NCI-H1436 (cell line): Measurements from ENCODE around the gene TUBA4B.
"Not testable (repeated sequence)": the region's sequence is repeated elsewhere in the genome, so short reads cannot be mapped to it uniquely, and the experiment has no call there.

Source experiments
- DNase-seq: peaks from one replicate; lab custom pipeline; 2025; lab: John Stamatoyannopoulos, UW

Gene TUBA4B

DNA sequence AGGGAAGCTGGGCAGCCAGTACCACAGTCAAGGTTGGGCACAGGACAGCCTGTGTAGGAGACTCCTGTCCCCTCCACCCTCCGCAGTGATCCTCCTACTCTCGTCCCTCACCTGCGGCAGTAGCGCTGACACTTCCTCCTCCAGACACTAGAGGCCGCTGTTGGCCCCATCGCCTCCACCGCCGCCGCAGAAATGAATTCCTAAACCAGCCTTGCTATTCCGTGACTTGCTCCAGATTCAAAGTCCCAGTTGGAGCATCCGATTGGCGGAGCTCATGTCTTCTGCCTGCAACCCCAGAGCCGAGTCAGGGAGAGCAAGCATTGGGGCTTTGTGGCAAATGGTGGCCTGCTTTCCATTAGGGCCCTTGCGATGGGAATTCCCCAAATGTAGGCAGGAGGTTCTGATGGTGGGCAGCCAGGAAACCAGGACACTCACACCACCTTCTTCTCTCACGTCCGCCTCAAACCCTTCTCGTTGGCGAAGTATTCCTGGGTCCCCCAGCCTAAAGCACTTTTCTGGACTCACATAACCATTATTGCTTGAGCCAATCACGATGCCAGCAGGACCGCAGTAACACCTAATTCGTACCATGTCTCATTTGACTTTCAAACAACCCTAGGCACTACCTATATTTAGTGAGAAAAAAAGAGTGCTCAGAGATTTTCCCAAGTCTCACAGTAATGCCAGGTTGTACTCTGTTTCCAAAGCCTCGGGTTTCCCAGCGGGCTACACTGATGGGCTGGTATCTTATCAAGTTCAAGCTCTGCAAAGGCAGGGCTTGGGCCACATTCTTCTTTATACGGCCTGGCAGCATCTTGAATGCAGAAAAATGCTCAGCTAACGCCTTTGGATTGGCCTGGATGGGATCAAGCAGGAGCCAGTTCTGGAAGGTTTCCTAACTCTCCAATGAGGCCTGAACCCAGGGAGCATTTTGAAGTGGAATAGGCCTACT is 24.9 kb downstream of the TUBA4B start:
- DNase-seq = peak; percentile 60

- no peak for DNase-seq
Measured at GRCh38 chr2:219278655-219279150, 25.7 kb downstream of the TUBA4B start.

DNA sequence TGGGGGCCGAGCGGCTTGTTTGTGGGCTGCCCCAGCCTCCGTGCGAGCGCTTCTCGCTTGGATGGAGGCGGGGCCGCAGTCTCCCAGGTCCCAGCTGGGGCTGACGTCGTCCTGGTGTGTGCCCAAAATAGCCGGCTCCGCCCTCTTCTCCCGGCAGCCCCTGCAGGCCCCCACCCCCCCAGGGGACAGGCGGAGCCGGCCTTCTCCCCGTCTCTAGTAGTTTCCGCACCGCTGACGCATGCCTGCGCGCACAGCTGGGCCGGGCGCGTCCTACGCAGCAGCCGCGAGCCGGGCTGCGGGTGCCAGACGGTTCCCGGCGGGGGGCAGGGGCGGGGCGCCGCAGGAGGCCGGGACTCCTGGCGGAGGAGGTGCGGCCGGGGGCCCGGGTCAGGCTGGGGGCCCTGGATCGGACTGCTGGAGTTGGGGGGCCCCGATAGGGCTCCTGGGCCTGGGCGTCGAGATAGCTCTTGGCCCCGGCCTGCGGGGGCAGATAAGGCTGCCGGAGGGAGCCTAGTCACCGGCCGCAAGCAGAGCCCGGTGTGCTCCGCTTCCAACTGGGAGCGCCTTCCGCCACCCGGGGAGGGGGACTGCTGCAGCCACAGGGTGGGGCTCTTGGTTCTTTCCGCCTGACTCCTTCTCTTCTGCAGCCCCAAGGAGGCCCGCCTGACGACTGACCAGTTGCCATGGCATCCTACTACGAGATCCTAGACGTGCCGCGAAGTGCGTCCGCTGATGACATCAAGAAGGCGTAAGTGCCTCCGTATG is 26.3 kb downstream of the TUBA4B start, which contains the start of gene DNAJB2:
Gene DNAJB2 (plus strand): TSS at position 216 of the 765 bp plus-strand sequence. CDS start 468 bp downstream, at position 684.
- peak; percentile 97 for DNase-seq

- DNase-seq = no peak
Measured at GRCh38 chr2:219279916-219280516, 27.0 kb downstream of the TUBA4B start.

DNA sequence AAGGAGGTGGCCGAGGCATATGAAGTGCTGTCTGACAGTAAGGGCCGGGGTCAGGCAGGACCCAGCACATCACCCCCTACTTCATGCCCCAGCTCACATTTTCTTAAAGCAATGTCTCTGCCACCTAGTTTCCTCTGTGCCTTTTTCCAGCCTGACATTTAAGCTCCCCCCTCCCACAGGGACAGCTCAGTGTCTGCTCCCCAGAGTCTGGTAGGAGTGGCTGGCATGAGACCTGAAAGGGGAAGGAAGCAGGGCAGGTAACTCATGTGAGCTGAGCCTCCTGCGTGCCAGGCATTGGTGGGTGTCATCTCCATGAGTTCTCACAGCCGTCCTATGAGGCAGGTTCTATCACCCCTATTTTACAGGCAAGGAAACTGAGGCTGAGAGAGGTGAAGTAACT is 27.6 kb downstream of the TUBA4B start:
- no peak for DNase-seq

GRCh38 chr2:219281588-219281987 is 28.5 kb downstream of the TUBA4B start:
- no peak for DNase-seq

DNA sequence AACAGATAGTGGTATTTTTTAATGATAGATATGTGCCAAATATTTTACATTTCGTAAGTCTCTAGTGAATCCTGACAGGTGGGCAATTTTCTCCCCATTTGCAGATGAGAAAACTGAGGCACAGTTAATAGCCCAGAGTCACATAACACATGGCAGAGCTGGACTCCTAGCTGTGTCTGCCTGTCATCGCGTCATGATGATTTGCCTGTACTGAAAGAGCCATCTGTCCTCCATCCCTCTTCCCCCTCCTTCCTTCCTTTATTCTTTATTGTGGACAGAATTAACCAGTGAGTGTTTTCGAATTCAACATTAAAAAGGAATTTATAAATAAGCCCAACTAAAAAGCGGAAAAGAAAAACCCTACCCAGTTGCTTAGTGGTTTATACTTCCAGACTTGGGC is 29.3 kb downstream of the TUBA4B start:
- no peak for DNase-seq

DNA sequence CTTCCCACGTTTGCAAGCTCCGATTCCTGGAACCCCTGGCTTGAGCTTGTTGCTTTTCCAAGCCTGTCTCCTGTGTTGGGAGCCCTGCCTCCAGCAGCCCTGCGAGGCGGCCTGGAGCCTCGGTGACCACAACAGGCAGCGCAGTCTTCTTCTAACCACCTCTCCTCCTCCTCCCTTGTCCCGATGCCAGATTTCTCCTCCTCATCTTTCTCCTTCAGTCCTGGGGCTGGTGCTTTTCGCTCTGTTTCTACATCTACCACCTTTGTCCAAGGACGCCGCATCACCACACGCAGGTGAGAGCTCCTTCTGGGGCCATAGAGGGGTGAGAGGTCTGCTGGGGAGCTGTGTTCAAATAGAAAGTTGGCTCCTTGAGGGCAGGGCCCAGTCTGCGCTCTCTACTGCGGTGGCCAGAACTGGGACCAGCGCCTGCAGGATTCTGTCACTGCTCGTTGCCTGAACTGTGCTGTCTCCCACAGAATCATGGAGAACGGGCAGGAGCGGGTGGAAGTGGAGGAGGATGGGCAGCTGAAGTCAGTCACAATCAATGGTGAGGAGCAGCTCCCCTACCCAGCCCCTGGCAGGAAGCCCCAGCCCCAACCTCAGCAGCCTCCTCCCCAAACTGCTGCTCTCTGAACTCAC is 30.0 kb downstream of the TUBA4B start:
- DNase-seq = no peak

- no peak for DNase-seq
Measured at GRCh38 chr2:219284501-219285372, 31.7 kb downstream of the TUBA4B start.

GRCh38 chr2:219285373-219285735 is 32.3 kb downstream of the TUBA4B start:
- DNase-seq = no peak

DNA sequence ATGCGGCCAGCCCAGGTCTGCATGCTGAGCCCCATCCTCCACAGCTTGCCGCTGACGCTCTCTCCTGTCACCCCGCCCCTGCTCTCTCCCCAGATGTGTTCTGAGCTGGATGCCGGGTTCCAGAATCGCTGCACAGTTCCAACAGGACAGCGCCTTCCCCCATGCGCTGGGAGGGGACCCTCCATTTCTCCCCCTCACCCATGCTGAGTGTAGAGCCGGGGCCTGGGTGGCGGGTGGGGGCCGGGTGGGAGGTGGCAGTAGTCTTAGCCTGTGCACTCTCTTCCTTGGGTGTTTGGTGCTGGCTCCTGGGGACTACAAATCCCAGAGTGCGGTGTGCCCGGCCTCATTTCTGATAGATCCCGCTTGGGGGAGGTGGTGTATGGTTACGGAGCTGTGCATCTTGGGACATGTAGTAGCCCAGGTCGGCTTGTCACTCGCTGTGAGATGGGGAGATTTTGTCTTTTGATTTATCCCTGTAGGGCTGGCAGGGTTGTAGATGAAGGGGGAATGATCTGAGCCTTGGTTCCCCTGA is 32.9 kb downstream of the TUBA4B start:
- DNase-seq = no peak

- DNase-seq = no peak
Measured at GRCh38 chr2:219286436-219287115, 33.5 kb downstream of the TUBA4B start.

- not testable (repeated sequence) for DNase-seq
Measured at GRCh38 chr2:219287116-219287440, 34.0 kb downstream of the TUBA4B start.

DNA sequence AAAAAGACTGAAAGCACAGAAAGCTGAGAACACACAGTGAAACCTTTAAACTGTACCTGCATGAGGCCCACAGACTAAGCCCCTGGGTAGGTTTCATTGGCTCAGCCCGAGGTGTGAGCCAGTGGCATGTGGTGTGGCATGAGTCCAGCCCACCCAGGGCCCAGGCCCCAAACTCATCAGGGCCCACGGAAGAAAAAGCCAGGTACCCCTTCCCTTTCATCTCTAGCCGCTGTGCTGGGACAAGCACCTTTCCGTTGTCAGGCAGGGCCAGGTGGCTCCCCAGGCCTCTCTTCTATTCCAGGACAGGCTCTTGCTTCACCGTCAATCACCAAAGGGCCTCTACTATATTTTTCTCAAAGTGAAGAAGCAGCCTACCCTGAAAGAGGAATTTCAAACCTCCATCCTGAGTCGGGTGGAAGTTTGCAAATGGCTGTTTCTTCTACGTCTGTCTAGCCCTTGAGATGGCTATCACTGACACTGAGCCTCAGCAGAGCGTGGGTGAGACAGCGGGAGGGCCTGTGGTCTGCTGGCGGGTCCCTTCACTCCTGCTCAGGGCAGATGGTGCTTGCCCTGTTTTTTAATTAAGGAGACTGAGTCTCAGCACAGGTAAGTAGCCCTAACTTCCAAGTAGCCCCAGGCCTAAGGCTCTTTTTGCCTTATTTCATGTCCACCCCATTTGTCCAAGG is 34.7 kb downstream of the TUBA4B start:
- DNase-seq = no peak

GRCh38 chr2:219289195-219289536 is 36.1 kb downstream of the TUBA4B start:
- DNase-seq = no peak

DNA sequence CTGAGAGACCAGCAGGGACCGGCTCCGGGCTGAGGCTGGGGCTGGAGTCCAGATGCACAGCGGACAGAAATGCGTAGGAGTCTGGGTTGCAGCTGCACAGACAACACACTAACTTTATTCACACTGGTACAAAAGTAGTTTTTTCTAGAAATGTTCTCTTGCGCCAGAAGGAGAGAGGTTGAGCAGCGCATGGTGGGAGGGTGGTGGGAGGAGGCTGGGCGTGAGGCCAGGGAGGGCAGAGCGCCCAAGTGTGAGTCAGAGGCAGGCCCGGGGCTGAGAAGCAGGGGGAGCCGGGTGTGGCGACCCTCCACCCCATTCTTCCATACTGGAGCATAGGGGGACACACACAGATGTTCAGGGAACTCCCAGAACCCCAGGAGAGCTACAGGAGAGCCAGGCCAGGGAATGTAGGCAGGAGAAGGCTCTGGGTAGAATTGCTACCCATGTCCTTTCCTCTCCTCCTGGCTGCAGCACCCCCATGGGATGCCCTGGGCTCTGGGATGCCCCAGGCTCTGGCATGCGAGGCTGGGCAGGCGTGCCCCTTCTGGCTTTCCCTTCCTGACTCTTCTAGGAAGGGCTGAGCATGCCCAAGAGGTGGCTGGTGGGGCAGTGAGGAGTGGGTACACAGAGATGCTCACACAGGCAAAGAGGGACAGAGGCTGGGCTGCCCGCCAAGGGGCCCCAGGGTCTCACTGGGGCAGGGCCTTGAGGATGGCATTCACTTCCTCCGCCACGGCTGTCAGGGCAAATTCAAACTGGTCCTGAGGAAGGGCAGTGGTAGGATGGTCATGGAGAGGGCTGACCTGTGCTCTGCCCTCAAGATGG is 36.7 kb downstream of the TUBA4B start:
- no peak for DNase-seq

- DNase-seq = no peak
Measured at GRCh38 chr2:219290381-219291171, 37.5 kb downstream of the TUBA4B start.

GRCh38 chr2:219291394-219291793 is 38.4 kb downstream of the TUBA4B start:
- no peak for DNase-seq
